ENCODE data around the gene KMT2C.
"Not testable (repeated sequence)": the region's sequence is repeated elsewhere in the genome, so short reads cannot be mapped to it uniquely, and the experiment has no call there.

The KMT2C gene

DNA sequence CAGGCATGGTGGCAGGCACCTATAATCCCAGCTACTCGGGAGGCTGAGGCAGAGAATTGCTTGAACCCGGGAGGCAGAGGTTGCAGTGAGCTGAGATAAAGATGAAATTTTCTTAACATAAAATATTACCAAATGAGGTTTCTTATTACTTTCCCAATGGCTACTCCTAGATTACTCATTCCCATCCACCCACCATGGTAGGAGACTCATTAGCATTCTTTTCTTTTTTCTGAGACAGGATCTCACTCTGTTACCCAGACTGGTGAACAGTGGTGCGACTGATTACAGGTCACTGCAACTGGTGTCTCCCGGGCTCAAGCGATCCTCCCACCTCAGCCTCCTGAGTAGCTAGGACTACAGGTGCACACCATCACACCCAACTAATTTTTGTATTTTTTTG lies 82.5 kb downstream of the KMT2C start:
- DNase-seq, result not testable (repeated sequence)

DNA sequence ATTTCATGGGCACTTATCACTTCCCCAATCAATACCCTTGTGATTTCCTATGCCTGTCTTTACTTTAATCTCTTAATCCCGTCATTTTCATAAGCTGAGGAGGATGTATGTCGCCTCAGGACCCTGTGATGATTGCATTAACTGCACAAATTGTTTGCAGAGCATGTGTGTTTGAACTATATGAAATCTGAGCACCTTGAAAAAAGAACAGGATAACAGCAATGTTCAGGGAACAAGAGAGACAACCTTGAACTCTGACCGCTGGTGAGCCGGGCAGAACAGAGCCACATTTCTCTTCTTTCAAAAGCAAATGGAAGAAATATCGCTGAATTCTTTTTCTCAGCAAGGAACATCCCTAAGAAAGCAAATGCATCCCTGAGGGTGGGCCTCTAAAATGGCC lies 84.1 kb downstream of the KMT2C start:
- not testable (repeated sequence) for DNase-seq

DNA sequence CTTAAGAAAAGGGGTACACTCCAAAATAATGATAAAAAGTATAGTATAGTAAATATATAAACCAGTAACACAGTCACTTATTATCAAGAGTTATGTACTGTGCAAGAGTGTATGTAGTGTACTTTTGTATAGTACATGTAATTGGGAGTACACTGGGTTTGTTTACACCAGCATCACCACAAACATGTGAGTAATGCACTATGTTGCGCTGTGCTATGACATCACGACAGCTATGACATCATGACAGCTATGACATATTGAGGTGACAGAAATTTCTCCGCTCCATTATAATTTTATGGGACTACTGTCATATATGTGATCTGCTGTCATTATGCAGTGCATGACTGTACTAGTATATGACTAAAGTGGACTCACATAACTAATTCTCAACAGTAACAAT lies 84.6 kb downstream of the KMT2C start:
- DNase-seq, result no peak

DNA sequence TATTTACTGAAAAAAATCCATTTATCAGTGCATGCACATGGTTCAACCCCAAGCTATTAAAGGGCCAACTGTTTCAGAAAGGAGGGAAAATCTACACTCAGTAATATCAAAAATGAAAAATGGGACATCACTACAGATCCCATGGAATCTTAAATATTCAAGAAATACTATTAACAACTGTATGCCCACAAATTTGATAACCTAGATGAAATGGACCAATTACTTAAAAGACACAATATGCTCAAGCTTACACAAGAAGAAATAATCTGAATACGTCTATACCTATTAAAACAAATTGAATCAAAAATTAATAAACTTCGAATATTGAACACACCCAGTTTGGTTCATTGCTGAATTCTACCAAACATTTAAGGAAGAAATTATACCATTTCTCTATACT lies 87.9 kb downstream of the KMT2C start:
- no peak for DNase-seq

DNA sequence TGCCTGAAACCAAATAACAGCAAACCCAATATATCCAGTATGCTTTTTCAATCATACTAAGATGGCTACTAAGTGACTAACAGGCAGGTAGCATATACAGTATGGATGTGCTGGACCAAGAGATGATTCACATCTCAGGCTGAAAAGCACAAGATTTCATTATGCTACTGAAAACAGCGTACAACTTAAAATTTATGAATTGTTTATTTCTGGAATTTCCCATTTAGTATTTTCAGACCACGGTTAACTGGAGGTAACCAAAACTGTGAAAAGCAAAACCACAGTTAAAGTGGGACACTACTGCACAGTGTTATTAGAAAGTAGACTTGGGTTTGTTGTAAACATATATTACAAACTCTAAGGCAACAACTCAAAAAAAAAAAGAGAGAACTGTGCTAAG lies 91.5 kb downstream of the KMT2C start:
- no peak for DNase-seq

DNA sequence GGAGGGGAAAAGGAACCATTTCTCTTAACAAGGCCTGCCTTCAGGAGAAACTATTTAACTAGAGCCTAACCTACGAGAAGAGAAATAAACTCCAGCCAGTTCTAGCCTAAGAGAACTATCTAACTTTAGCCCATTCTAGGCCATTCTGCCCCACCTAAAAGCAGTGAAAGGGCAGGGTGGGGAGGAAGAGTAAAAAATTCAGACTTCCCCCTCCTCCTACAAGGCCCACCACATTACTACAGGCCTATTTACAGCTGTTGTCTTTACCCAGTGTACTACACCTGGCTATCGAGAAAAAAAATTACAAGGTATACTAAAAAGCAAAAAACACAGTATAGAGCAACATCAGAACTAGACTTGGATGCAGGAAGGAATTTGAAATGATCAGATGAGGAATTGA lies 93.0 kb downstream of the KMT2C start:
- no peak for DNase-seq

DNA sequence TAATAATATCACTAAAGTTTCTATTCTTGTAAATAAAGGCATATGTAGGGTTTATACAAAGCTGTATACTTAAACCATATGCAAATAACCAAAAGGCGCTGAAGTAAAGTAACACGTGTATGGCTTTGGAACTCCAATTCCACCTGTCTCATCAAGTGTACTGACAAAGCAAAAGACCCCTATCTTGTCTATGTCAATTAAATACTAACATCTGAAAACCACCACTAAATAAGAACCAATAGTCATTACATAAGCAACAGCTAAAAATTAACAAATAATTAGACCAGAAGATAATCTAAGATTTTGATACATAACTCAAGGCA lies 93.9 kb downstream of the KMT2C start:
- DNase-seq, result no peak

DNA sequence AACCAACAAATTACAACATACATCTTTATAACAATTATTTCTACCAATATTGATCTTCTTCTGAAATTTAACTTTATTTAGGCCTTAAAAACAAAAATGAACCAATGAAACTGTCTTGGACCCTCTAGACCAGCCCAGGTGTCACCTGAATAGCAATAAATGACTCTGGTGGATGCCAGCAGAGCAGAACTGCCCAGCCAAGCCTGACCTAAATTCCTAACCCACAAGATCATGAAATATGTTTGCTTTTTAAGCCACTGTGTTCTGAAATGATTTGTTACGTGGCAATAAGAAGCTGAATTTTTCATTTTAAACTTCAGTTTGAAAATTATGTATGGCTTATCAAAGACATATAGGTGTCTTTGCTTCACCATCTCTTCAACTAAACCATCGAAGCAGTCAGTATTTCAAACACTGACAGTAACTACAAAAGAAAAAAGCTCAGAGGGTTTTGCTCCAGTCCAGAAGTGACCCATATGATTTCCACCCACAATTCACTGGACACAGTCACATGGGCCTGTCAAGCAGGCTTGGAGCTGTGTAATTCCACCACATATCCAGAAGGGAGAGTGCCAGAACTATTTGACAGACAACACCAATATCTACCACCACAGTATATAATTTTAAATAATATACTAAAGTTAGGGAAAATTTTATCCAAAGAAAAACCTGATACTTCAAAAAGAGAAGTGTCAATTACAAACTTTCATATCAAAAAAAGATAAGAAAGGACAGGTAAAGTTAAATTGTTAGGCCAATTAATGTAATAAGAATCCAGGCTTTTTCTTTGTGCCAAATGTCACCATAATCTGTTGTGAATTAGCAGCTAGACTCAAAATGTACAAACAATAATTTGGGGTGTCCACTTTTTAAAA lies 94.5 kb downstream of the KMT2C start:
- peak; percentile 25 for DNase-seq

DNA sequence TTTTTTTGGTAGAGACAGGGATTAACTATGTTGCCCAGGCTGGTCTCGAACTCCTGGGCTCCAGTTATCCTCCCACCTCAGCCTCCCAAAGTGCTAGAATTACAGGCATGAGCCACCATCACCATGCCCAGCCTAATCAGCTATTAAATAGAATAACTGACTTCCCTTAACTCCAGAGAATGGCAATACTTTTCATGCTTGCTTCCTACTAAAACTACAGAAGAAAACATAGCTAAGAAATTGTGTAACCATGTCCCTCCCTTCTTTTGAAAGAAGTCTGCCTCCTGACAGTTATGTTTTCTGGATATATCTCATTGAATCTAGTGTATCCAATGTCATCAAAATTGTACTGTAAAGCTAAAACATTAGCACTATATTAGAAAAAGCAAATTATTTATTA lies 95.6 kb downstream of the KMT2C start:
- DNase-seq, result no peak

DNA sequence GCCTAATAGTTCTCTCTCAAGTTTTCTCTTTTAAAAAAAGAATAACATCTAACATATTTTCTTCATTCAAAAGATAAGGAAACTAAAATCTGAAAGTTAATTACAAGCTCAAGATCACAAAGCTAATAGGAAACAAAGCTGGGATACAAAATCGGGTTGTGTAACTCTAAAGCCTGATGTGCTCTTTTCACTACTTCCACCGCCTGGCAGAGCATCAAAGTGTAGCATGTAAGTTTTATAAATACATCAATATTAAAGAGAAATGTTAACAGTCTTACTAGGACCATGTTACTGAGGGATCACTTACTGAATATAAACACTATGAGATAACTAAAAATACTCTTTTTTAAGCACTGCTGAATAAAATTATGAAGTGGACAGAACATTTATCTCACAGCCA lies 97.2 kb downstream of the KMT2C start:
- DNase-seq, result no peak

DNA sequence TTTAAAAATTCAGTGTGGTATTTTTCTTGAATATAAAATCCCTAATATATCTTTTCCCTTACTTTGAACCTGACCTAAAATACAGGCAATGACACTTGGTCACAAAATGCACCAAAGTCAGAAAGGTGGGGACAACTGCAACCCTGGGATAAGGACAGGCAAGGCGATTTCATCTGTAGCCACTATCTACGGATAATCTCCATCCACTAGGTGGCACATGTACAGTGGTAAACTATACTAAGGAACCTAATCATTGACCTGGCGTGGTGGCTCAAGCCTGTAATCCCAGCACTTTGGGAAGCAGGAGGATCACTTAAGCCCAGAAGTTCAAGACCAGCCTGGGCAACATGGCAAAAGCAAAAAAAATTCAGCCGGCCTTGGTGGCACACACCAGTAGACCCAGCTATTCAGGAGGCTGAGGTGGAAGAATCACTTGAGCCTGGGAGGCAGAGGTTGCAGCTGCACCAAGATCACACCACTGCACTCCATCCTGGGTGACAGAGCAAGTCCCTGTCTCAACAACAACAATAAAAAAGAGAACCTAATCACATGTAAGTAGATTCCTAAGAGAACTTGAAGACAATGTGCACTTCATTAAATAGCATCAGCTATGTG lies 98.9 kb downstream of the KMT2C start:
- no peak for DNase-seq

DNA sequence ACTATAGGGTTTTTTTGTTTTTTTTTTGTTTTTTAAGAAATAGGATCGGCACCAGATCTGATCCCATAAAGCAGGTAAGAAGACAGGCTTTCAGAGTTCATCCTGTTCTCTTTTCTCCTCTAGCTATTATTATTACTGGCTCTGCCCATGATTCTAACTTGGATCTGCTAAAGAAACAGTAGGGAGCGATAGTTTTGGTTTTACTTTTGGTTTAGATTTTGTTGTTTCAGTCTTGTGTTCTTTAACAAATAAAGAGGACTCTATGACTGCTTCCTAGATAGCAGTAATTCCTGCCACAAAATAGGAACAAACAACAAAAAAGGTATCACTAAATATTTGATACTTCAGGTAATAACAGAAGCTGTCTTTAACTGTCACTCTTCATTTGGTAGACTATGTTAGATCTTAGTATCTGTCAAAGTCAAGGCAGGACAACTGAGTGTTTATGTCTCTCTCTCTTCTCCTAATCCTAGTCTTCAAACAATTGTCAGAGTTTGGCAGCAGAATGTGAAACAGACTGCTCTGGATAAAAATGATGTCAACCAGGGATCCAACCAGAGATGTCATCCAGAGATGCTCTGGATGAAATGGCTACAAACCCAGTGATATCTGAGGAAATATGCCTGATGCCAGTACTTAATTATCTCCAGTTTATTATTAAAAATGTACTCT lies 99.8 kb downstream of the KMT2C start:
- DNase-seq, result no peak

DNA sequence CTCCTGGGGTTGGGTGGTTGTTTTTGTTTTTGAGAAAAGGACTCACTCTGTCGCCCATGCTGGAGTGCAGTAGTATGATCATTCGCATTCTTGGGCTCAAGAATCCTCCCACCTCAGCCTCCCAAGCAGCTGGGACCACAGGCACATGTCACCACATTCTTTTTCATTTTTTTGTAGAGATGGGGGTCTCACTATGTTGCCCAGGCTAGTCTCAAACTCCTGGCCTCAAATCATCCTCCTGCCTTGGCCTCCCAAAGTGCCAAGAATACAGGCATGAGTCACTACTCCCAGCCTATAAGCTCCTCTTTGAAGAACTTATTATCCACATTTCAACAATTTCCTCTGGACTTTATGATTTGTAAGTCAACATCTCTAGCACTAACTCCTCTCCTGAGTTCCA lies 102.7 kb downstream of the KMT2C start:
- no peak for DNase-seq

DNA sequence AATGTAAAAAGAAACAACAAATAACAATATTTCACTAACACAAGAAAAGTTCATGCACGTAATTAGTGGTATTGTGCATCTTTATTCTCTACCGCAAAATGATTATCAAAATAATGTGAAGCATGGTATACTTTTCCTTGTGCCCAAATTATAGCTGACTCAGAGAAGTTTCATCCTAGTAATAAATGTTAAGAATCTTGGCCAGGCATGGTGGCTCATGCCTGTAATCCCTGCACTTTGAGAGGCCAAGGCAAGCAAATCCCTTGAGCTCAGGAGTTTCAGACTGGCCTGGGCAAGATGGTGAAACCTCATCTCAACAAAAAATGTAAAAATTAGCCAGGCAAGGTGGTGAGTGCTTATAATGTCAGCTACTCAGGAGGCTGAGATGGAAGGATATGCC lies 105.0 kb downstream of the KMT2C start:
- DNase-seq, result no peak

DNA sequence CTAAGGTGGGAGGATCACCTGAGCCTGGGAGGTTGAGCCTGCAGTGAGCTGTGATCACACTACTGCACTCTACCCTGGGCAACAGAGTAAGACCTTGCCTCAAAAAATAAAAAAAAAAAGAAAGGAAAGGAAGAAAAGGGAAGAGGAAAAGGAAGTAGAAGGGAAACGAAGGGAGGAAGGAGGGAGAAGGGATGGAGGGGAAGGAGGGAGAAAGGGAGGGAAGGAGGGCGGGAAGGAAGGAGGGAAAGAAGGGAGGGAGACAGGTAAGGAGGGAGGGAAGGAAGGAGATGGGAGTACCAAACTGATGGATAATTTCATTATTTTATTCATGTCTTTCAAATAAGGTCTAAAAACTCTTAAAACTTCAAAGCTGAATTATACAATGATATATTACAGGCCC lies 106.3 kb downstream of the KMT2C start:
- no peak for DNase-seq

DNA sequence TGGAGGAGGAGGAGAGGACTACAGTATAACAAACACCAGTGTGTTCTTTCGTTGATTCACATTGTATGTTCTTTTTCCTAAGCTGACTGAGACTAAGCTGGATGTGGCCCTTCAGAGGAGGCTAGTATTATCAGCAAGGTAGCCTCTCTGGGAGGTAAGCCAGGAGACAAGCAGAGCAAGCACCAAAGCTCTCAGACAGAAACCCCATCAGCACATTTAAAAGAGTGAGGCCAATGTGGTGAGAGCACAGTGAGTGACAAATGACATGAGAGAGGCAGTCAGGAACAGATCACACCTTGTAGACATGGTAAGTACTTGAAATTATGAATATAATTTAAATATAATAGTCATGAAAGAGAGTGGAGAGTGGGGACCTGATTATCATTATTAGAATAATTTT lies 107.6 kb downstream of the KMT2C start:
- DNase-seq, result no peak

DNA sequence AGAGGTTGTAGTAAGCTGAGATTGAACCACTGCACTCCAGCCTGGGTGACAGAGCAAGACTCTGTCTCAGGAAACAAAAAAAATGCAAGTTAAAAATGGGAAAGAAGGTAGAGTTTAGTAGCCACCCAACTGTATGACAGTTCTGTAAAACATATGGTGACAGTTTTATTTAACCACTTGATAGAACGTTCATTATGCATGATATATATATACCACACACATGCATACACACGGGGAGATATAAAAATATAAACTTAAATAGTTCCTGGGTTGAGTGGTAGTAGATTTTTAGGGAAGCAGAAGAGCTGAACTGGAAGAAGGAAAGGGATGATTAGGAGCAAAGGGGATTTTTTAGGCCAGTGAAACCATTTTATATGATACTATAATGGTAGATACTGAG lies 120.0 kb downstream of the KMT2C start:
- no peak for DNase-seq

DNA sequence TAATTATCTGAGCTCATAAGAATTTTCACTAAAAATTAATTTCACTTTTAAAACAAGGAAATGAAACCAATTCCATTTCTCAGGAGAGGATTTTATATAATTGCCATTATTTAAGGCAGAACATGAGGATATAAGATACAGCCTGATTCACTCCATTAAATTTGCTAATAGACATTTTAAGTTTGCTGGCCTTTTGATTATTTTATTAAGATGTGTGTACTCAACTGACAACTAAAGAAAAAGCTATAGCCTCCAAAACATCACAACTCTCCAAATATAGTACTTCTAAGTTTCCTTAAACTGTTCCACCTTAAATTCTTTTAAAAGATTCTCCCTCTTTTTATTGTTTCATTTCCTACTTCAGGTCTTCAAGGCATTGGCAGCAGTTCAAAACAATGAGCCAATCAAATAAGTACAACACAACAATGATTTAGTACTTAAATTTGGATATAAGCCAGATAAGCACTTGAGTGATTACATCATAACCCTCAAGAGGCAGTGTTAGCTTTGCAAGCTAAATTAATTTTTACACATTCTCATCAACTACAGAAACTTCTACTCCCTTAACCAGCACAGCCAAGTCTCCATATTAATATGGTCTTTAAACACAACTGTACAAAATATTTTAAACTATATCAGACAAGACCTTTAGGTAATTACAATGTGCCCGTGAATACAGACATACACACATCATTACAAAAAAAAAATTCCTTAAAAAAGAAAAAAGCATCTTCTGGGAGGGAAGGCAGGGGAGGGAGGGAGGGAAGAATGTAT lies 121.8 kb downstream of the KMT2C start:
- no peak for DNase-seq

DNA sequence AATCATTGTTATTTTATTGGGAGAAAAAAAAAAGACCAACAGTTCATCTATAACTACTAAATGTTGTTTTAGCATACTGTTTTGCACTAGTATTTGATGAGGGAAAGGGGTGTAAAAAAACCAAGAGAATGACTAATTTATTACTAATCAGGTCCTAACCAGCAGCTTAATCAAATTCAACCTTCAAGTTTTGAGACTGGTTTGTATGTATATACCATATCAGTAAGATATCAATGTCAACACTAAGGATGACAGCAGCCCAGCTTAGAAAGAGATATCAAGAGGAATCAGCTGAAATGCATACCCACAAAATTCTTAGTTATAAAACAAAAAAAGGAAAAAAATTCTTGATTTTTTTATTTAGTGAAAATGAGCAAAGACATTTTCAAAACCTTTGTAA lies 122.6 kb downstream of the KMT2C start:
- DNase-seq, result no peak

DNA sequence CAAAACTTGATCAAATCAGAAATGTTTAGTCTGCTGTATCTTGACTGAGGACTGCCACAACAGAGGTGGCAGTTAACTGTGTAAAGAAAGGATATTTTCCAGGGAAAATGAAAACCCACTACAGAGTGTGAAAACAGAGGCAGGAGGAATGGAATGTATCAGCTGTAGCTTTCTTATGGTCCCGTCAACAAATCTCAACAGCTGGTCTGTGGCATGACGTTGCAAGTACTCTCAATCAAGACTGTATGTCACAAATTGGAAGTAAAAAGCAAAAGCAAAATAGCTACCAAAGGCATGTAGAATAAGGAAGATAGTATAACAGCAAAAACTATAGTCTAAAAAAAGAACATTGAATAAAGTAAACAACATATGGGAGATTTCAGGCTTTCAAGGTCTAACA lies 123.5 kb downstream of the KMT2C start:
- DNase-seq, result peak; percentile 25

DNA sequence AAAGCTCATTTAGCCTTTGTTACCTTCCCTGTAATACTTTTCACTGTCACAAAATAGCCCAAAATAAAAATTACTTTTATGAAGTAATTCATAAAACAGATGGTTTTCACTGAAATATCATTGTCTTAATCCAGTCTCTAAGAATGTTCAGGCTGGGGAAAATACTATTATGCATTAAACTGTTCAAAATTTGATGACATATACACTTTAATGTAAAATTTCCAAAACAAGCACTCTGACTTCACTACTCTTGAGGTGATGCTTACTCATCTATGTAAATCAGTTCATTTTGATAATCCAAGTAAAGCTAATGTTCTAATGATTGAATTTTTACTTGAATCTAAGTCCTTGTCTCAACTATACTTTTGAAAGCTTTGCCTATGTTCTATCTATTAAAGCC lies 127.9 kb downstream of the KMT2C start:
- DNase-seq, result no peak

DNA sequence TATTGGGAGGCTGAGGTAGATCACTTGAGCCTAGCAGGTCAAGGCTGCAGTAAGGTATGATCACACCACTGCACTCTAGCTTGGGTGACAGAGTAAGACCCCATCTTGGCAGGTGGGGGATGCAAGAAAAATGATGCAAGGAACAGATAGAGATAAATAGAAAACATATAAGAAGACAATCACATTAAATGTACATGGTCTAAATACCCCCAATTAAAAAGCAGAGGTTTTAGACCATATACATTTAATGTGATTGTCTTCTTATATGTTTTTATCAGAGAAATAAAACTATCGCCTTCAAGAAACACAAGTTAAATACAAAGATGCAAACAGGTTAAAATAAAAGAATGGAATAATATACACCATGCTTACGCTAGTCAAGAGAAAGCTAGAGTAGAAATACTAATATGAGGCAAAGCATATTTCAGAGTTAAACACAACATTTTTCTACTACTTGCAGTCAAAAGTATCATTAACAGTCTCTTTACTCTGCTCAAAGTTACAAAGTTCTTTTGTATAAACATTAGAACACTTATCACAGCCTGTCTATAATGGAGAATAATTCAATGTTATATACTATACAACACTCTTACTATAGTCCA lies 136.2 kb downstream of the KMT2C start:
- not testable (repeated sequence) for DNase-seq

DNA sequence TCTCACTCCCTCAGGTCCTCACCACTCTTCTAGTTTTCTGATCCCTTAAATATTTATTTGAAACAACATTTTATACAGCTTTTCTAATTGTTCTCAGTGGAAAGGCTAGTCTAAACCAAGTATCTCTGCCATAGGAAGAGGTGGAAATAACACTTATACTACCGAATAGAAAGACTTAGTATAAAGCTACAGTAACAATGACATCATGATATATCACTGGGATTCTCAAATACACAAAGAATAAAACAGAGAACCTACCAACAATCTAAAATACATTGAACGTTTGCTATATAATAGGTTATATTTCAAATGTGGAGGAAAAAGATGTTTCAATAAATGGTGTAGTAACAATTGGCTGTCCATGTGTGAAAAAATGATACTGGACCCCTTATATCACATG lies 142.9 kb downstream of the KMT2C start:
- no peak for DNase-seq

All from femur (tissue), 1 donor.